K562 (cell line): ENCODE data around the gene RGR. TPM values are rescaled to one million over a fixed set of nuclear protein-coding genes. Genes with fewer than 3 reads are reported as not detected.

Experiments used
- ATAC-seq: fragments of 200-7000 bp; cut with Tn5 transposase; 3 replicates; pipeline ENCODE4 v1.9.1; 2020; ENCODE audit warnings: moderate library complexity
- BruUV-seq: library from RNA; stranded (reverse); fragments of 400-500 nt; replicated peaks from 2 replicates; lab custom pipeline; 2021; lab: Mats Ljungman, UMichigan
- CTCF ChIA-PET: fragments of 300-600 bp; formaldehyde crosslinking; extraction: SDS; loops from one replicate; lab custom pipeline; 2021; ENCODE audit warnings: low intra/inter-chr PET ratio; lab: Yijun Ruan, JAX
- POLR2A ChIA-PET: fragments of 300-600, 350-650 bp; sonication (Branson Sonifier 250); formaldehyde crosslinking; extraction: SDS; loops from one replicate; lab custom pipeline; 2021; ENCODE audit warnings: antibody characterized with exemption, inconsistent platforms; lab: Yijun Ruan, JAX
- DNase-seq, 4 experiments: peaks; one replicate each; pipeline versions ENCODE4 v3.0.0 to v3.0.0-alpha.2; 2011 to 2018; ENCODE audit warnings: low spot score in 3 of 4, mixed read lengths in 3 of 4; ENCODE audit errors: extremely low read depth in 1 of 4
- FAIRE-seq: peaks from 2 replicates; lab custom pipeline; 2011; peaks lifted over from hg19 to GRCh38; lab: Jason Lieb, UNC
- H2AFZ ChIP-seq: 2 replicates; pipeline ENCODE4 v1.6.0; 2011; ENCODE audit warnings: low read depth, low read length, control low read depth, inconsistent platforms
- H3K27ac ChIP-seq: fragments of 200-600 bp; 3 replicates; pipeline ENCODE4 v1.8.0; 2011; ENCODE audit warnings: low read depth, mild to moderate bottlenecking, control low read depth, inconsistent platforms, low read length, moderate library complexity, mixed read lengths; ENCODE audit errors: extremely low read depth
- H3K27me3 ChIP-seq, 2 experiments: fragments of 300-600 bp in 1 of 2; 2 replicates in 1 of 2; 3 replicates in 1 of 2; pipeline versions ENCODE4 v1.6.0 to v1.8.0; 2011; ENCODE audit warnings: inconsistent platforms in 2 of 2, low read length in 2 of 2, mild to moderate bottlenecking in 1 of 2, mixed read lengths in 1 of 2, moderate library complexity in 1 of 2; ENCODE audit not compliant: control insufficient read depth in 2 of 2, insufficient read depth in 2 of 2
- H3K36me3 ChIP-seq: fragments of 300-600 bp; 3 replicates; pipeline ENCODE4 v1.8.0; 2011; ENCODE audit warnings: mild to moderate bottlenecking, low read length, inconsistent platforms; ENCODE audit not compliant: control insufficient read depth, insufficient read depth
- H3K4me1 ChIP-seq, 2 experiments: fragments of 200-600 bp in 1 of 2; replicated peaks in 1 of 2; 2 replicates in 1 of 2; 3 replicates in 1 of 2; pipeline versions ENCODE4 v1.5.1 to v1.8.0; 2011; ENCODE audit warnings: inconsistent platforms in 2 of 2, low read length in 2 of 2, mild to moderate bottlenecking in 1 of 2, mixed read lengths in 1 of 2, moderate library complexity in 1 of 2; ENCODE audit not compliant: control insufficient read depth in 2 of 2, insufficient read depth in 2 of 2
- H3K4me2 ChIP-seq: 2 replicates; pipeline ENCODE4 v1.6.1; 2011; ENCODE audit warnings: low read length, control low read depth, inconsistent platforms, mixed read lengths; ENCODE audit not compliant: insufficient read depth
- H3K4me3 ChIP-seq: fragments of 200-600 bp; sonication (generic), shearing (Covaris generic); 2 replicates; pipeline ENCODE4 v1.5.1; 2016; ENCODE audit warnings: control low read depth, inconsistent platforms
- H3K79me2 ChIP-seq: fragments of 200-600 bp; 3 replicates; pipeline ENCODE4 v1.8.0; 2011; ENCODE audit warnings: low read length, inconsistent platforms; ENCODE audit not compliant: control insufficient read depth, insufficient read depth
- H3K9ac ChIP-seq, 2 experiments: 2 replicates each; pipeline versions ENCODE4 v1.6.0 to v1.6.1; 2011; ENCODE audit warnings: low read depth in 2 of 2, low read length in 2 of 2, control low read depth in 1 of 2, inconsistent platforms in 1 of 2, mild to moderate bottlenecking in 1 of 2, mixed read lengths in 1 of 2; ENCODE audit not compliant: insufficient read depth in 1 of 2
- H3K9me1 ChIP-seq: one replicate; pipeline ENCODE4 v1.6.0; 2011; ENCODE audit warnings: inconsistent platforms, mild to moderate bottlenecking, low read length, moderate library complexity; ENCODE audit not compliant: control insufficient read depth, insufficient read depth
- H3K9me3 ChIP-seq: replicated peaks from 2 replicates; pipeline ENCODE4 v1.5.1; 2011; ENCODE audit warnings: low read depth, low read length, inconsistent platforms; ENCODE audit not compliant: control insufficient read depth, insufficient read depth
- H4K20me1 ChIP-seq: replicated peaks from 2 replicates; pipeline ENCODE4 v1.6.1; 2011; ENCODE audit warnings: low read length, inconsistent platforms, mixed read lengths; ENCODE audit not compliant: control insufficient read depth, insufficient read depth
- CBFA2T2 ChIP-seq: fragments of 450-650 bp; conservative IDR thresholded peaks from 2 replicates; pipeline ENCODE4 v1.6.1; 2017; ENCODE audit warnings: mild to moderate bottlenecking
- CBFA2T3 ChIP-seq: fragments of 450-650 bp; IDR thresholded peaks from 2 replicates; pipeline ENCODE4 v1.6.1; 2017
- CTBP1 ChIP-seq: fragments of 450-650 bp; IDR thresholded peaks from 2 replicates; pipeline ENCODE4 v1.6.1; 2016; ENCODE audit warnings: borderline replicate concordance
- GATA2 ChIP-seq: sonication (generic); formaldehyde crosslinking; IDR thresholded peaks from 2 replicates; pipeline ENCODE4 v1.4.0; 2020; ENCODE audit warnings: mild to moderate bottlenecking, missing genetic modification reagents
- HNRNPL ChIP-seq: fragments of 200-400 bp; formaldehyde crosslinking; IDR thresholded peaks from 2 replicates; pipeline ENCODE4 v1.6.1; 2017; ENCODE audit warnings: low read depth, mild to moderate bottlenecking, low read length
- KDM2B ChIP-seq: fragments of 250-450 bp; sonication (Bioruptor Pico); IDR thresholded peaks from 2 replicates; pipeline ENCODE4 v1.8.0; 2021; ENCODE audit warnings: mild to moderate bottlenecking, moderate library complexity
- MEF2D ChIP-seq: conservative IDR thresholded peaks from 2 replicates; pipeline ENCODE4 v1.6.1; 2016; ENCODE audit warnings: low read depth, missing genetic modification characterization, missing compliant biosample characterization
- PYGO2 ChIP-seq: fragments of 450-650 bp; IDR thresholded peaks from 2 replicates; pipeline ENCODE4 v1.6.1; 2016; ENCODE audit warnings: mild to moderate bottlenecking, missing genetic modification characterization, moderate library complexity, missing compliant biosample characterization
- RBM34 ChIP-seq: fragments of 200-400 bp; formaldehyde crosslinking; IDR thresholded peaks from 2 replicates; pipeline ENCODE4 v1.6.1; 2018; ENCODE audit warnings: low read length, borderline replicate concordance; ENCODE audit not compliant: insufficient read depth
- RCOR1 ChIP-seq, 2 experiments: IDR thresholded peaks; 2 replicates each; pipeline ENCODE4 v1.6.1; 2012; ENCODE audit warnings: low read depth in 2 of 2, low read length in 2 of 2, borderline replicate concordance in 1 of 2, improper control_type of control experiment in 1 of 2
- SMARCA4 ChIP-seq: fragments of 450-650 bp; IDR thresholded peaks from 2 replicates; pipeline ENCODE4 v1.6.1; 2016
- SOX6 ChIP-seq: fragments of 450-650 bp; IDR thresholded peaks from 2 replicates; pipeline ENCODE4 v1.6.1; 2014; ENCODE audit warnings: mild to moderate bottlenecking
- TBP ChIP-seq: optimal IDR thresholded peaks from 2 replicates; pipeline ENCODE3; 2011; ENCODE audit warnings: low read depth, low read length, improper control_type of control experiment
- TGIF2 ChIP-seq: sonication (generic); formaldehyde crosslinking; IDR thresholded peaks from 2 replicates; pipeline ENCODE4 v1.8.1; 2022; ENCODE audit warnings: mild to moderate bottlenecking, missing genetic modification reagents, moderate library complexity
- WGBS: fragments of 100-300 bp; shearing (Covaris generic); methylation state at CpG from one replicate; pipeline ENCODE4 v1.1.6; 2016; ENCODE audit warnings: low coverage, mixed read lengths; ENCODE audit not compliant: insufficient coverage; ENCODE audit errors: missing lambda C conversion rate; 5-methylcytosine and 5-hydroxymethylcytosine counted together
- in situ Hi-C: fragments of 300-500 bp; cut with MboI; formaldehyde crosslinking; loops from 4 replicates; pipeline ENCODE4 v1.15.0; 2018; ENCODE audit warnings: inconsistent platforms, mixed read lengths
- intact Hi-C: fragments of 100-400 bp; cut with micrococcal nuclease; formaldehyde crosslinking; loops from 2 replicates; pipeline ENCODE4 v1.14.2; 2022
- polyA plus RNA-seq, 8 experiments: library from polyadenylated mRNA; depleted of rRNA in 4 of 8; stranded (reverse) in 5 of 8; unstranded in 3 of 8; fragments of >200 nt; fragmentation: Nextera tagmentation in 2 of 8; fragmentation: Illumina TruSeq in 1 of 8; extraction: Ambion mirVana in 2 of 8; extraction: Trizol in 1 of 8; gene quantifications; 2 replicates each; pipeline versions ENCODE4 v1.2.1 to v1.2.3, GENCODE V29; 2011 to 2014; ENCODE audit warnings: inconsistent platforms in 1 of 8, missing spikeins in 1 of 8
- total RNA-seq, 7 experiments: library from RNA; depleted of rRNA in 6 of 7; stranded (reverse); fragments of >200 nt in 6 of 7; fragmentation: Illumina TruSeq in 2 of 7; extraction: Trizol in 2 of 7; gene quantifications; 2 replicates each; pipeline versions ENCODE4 v1.2.1 to v1.2.3, GENCODE V29; 2011 to 2021; ENCODE audit warnings: low replicate concordance in 1 of 7
- TF ChIP-seq, protein P1 (sequence below), 2 experiments: fragments of 450-650 bp in 1 of 2; sonication (generic) in 1 of 2; formaldehyde crosslinking in 1 of 2; IDR thresholded peaks in 1 of 2; conservative IDR thresholded peaks in 1 of 2; 2 replicates each; pipeline versions ENCODE4 v1.6.1 to v1.8.1; 2016 to 2023; ENCODE audit warnings: mild to moderate bottlenecking in 2 of 2, moderate library complexity in 2 of 2, inconsistent platforms in 1 of 2, missing genetic modification reagents in 1 of 2
- TF ChIP-seq, protein P2 (sequence below): fragments of 200-800 bp; sonication (Bioruptor generic); IDR thresholded peaks from 2 replicates; pipeline ENCODE4 v1.6.1; 2016; ENCODE audit warnings: missing genetic modification characterization, missing compliant biosample characterization

RGR gene
- total and polyA plus RNA-seq, 9 of the 15 experiments (the other 6 are each of a cell fraction or from before 2014, with no cell fraction given) = not detected

DNA sequence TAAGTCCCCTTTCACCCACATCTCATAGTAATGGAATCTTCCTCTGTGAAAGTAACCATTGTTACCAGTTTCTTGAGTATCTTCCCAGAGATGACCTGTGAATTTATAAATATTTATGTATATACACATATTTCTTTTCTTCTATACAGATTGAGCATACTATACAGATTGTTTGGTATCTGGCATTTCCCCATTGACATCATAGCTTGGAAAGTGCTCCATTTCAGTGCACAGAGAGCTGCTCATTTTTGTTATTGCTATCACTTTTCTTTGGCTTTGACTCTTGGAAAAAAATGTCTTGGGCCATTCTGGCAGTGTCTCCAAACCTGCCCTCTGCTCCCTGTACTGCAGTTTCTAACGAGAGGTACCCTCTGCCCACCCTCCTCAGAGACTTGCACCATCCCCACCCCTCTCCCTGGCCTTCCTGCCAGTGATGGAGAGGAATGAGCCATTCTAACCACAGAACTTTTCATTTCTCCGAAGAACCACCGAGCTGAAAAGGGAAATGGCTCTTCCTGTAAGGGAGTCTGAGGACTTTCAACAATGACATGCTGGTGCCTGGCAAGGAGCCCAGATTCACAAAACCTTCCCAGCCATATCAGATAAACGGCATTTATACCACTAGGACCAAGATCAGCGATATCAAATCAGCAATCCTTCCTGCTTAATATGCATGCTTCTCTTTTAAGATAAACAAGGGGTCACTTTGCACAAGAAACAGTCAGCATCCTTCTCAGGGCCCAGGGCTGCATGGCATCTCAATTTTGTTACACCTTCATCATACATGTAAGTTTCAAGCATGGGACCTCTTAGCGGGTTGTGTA is 63.8 kb downstream of the RGR start:
- peaks cover 5 to 22% of the 10 kb centered on the region in 2 experiments for H3K4me1 ChIP-seq
- H3K79me2 ChIP-seq = no peaks in the 10 kb centered on the region
- H3K9me3 ChIP-seq = no peaks in the 10 kb centered on the region
- peak in 1 of 4 experiments; percentile 29 for DNase-seq
- H4K20me1 ChIP-seq = no peaks in the 10 kb centered on the region
- no peak overlapping the region for H3K4me3 ChIP-seq
- H3K27ac ChIP-seq = no peak overlapping the region
- no peaks in the 10 kb centered on the region for H3K27me3 ChIP-seq
- POLR2A ChIA-PET = interaction anchor here (1.1 to 3.0 kb wide), 2 partner anchors 8 to 59 kb away, joined by 3 to 12 read pairs; no protein-coding TSS in a partner anchor
- H2AFZ ChIP-seq = no peak overlapping the region
- no peak for ATAC-seq
- no peaks in the 10 kb centered on the region for H3K36me3 ChIP-seq
- CTCF ChIA-PET = no interaction called here
- WGBS = 4% methylated on average over 6 of the region's 6 CpGs
- H3K4me2 ChIP-seq = no peak overlapping the region
- no peak for FAIRE-seq
- in situ Hi-C loops (no loop called here), intact Hi-C loops (no loop called here)
- no peaks in the 10 kb centered on the region for H3K9me1 ChIP-seq
- BruUV-seq = no TSS peak
- no peak overlapping the region for H3K9ac ChIP-seq
- TF ChIP-seq SOX6 (peak; percentile 56; the same call in 1 of the 2 replicates), CBFA2T3 (0 out of 2 replicates have a peak, but pooled peaks have one; percentile 12), PYGO2 (tag) (0 out of 2 replicates have a peak, but pooled peaks have one; percentile 56), CTBP1 (peak; percentile 50; the same call in 1 of the 2 replicates), RBM34 (no peak), CBFA2T2 (no peak), TBP (no peak), RCOR1 (IDR thresholded peaks at IDR 0.05; ENCODE audit: borderline replicate concordance in 1 of 2, low read depth in 2 of 2, low read length in 2 of 2) (peak in 1 of 2 experiments; percentile 81; a peak in 2 of 4 replicates), KDM2B (CRISPR knock-in tag) (no peak), SMARCA4 (no peak; the same call in 1 of the 2 replicates), HNRNPL (no peak), TGIF2 (no peak), MEF2D (tag) (no peak), GATA2 (peak; percentile 28; the same call in 1 of the 2 replicates)
- TF ChIP-seq, protein P1, sequence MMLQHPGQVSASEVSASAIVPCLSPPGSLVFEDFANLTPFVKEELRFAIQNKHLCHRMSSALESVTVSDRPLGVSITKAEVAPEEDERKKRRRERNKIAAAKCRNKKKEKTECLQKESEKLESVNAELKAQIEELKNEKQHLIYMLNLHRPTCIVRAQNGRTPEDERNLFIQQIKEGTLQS (IDR thresholded peaks at IDR 0.05) = no peak
- TF ChIP-seq, protein P1 (CRISPR knock-in tag; conservative IDR thresholded peaks at IDR 0.05) = no peak
- TF ChIP-seq, protein P2, sequence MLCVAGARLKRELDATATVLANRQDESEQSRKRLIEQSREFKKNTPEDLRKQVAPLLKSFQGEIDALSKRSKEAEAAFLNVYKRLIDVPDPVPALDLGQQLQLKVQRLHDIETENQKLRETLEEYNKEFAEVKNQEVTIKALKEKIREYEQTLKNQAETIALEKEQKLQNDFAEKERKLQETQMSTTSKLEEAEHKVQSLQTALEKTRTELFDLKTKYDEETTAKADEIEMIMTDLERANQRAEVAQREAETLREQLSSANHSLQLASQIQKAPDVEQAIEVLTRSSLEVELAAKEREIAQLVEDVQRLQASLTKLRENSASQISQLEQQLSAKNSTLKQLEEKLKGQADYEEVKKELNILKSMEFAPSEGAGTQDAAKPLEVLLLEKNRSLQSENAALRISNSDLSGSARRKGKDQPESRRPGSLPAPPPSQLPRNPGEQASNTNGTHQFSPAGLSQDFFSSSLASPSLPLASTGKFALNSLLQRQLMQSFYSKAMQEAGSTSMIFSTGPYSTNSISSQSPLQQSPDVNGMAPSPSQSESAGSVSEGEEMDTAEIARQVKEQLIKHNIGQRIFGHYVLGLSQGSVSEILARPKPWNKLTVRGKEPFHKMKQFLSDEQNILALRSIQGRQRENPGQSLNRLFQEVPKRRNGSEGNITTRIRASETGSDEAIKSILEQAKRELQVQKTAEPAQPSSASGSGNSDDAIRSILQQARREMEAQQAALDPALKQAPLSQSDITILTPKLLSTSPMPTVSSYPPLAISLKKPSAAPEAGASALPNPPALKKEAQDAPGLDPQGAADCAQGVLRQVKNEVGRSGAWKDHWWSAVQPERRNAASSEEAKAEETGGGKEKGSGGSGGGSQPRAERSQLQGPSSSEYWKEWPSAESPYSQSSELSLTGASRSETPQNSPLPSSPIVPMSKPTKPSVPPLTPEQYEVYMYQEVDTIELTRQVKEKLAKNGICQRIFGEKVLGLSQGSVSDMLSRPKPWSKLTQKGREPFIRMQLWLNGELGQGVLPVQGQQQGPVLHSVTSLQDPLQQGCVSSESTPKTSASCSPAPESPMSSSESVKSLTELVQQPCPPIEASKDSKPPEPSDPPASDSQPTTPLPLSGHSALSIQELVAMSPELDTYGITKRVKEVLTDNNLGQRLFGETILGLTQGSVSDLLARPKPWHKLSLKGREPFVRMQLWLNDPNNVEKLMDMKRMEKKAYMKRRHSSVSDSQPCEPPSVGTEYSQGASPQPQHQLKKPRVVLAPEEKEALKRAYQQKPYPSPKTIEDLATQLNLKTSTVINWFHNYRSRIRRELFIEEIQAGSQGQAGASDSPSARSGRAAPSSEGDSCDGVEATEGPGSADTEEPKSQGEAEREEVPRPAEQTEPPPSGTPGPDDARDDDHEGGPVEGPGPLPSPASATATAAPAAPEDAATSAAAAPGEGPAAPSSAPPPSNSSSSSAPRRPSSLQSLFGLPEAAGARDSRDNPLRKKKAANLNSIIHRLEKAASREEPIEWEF (CRISPR knock-in tag) = no peak
